Nephron (organoid): ENCODE results near the gene KCNMB1.

Source experiments
- H3K27ac Mint-ChIP-seq, 3 experiments: 2 replicates each; pipeline ENCODE4 v1.8.0; 2020; ENCODE audit warnings: mixed read lengths in 3 of 3, mild to moderate bottlenecking in 2 of 3, moderate library complexity in 1 of 3
- H3K27me3 Mint-ChIP-seq: 2 replicates; pipeline ENCODE4 v1.8.0; 2021; ENCODE audit warnings: low read depth, mild to moderate bottlenecking, moderate library complexity, mixed read lengths
- H3K36me3 Mint-ChIP-seq: 2 replicates; pipeline ENCODE4 v1.8.0; 2020; ENCODE audit warnings: low read depth, mixed read lengths
- H3K4me1 Mint-ChIP-seq: 2 replicates; pipeline ENCODE4 v1.8.0; 2020; ENCODE audit warnings: mixed read lengths
- H3K4me3 Mint-ChIP-seq, 3 experiments: 2 replicates each; pipeline ENCODE4 v1.8.0; 2020; ENCODE audit warnings: mild to moderate bottlenecking in 3 of 3, mixed read lengths in 3 of 3, moderate library complexity in 2 of 3
- H3K9me3 Mint-ChIP-seq: 2 replicates; pipeline ENCODE4 v1.8.0; 2020; ENCODE audit warnings: mixed read lengths
- CTCF ChIP-seq, 3 experiments: fragments of 200-600 bp; sonication (generic); IDR thresholded peaks; one replicate each; pipeline ENCODE4 v1.5.0; 2021; ENCODE audit warnings: antibody characterized with exemption in 3 of 3; ENCODE audit not compliant: unreplicated experiment in 3 of 3

Gene KCNMB1

GRCh38 chr5:170420806-170421412, 31.7 kb upstream of the KCNMB1 start:
- Mint-ChIP-seq H3K4me3 (no peak overlapping the region), H3K9me3 (no peaks in the 10 kb centered on the region), H3K27me3 (peaks cover 6% of the 10 kb centered on the region)

GRCh38 chr5:170419643-170420042, 30.5 kb upstream of the KCNMB1 start:
- H3K36me3 Mint-ChIP-seq: no peaks in the 10 kb centered on the region
- H3K4me1 Mint-ChIP-seq: peaks cover 46% of the 10 kb centered on the region
- no peaks in the 10 kb centered on the region for H3K9me3 Mint-ChIP-seq
- peak overlapping the region in 2 of 3 experiments; percentile 47 to 48 for H3K27ac Mint-ChIP-seq
- TF ChIP-seq CTCF (IDR thresholded peaks at IDR 0.05; ENCODE audit: unreplicated experiment in 3 of 3): no peak
- peaks cover 5% of the 10 kb centered on the region for H3K27me3 Mint-ChIP-seq
- no peak overlapping the region for H3K4me3 Mint-ChIP-seq

More at GRCh38 chr5:170420806-170421412, 31.7 kb upstream of the KCNMB1 start:
- TF ChIP-seq CTCF (IDR thresholded peaks at IDR 0.05; ENCODE audit: unreplicated experiment in 3 of 3): peak; percentile 69 to 73 (median 72)
- Mint-ChIP-seq H3K4me1 (peaks cover 52% of the 10 kb centered on the region), H3K36me3 (no peaks in the 10 kb centered on the region), H3K27ac (peak overlapping the region in 2 of 3 experiments; percentile 18 to 33)

GRCh38 chr5:170418736-170419135, 29.6 kb upstream of the KCNMB1 start:
- Mint-ChIP-seq H3K4me3 (no peak overlapping the region), H3K27me3 (peaks cover 3% of the 10 kb centered on the region), H3K27ac (peak overlapping the region in 2 of 3 experiments; percentile 5 to 6), H3K9me3 (no peaks in the 10 kb centered on the region), H3K36me3 (no peaks in the 10 kb centered on the region), H3K4me1 (peaks cover 44% of the 10 kb centered on the region)
- no peak for TF ChIP-seq CTCF (IDR thresholded peaks at IDR 0.05; ENCODE audit: unreplicated experiment in 3 of 3)

- peaks cover 24% of the 10 kb centered on the region for H3K4me1 Mint-ChIP-seq
- peaks cover 3% of the 10 kb centered on the region for H3K27me3 Mint-ChIP-seq
- H3K9me3 Mint-ChIP-seq: no peaks in the 10 kb centered on the region
- TF ChIP-seq CTCF (IDR thresholded peaks at IDR 0.05; ENCODE audit: unreplicated experiment in 3 of 3): no peak
- no peaks in the 10 kb centered on the region for H3K36me3 Mint-ChIP-seq
- no peak overlapping the region for H3K27ac Mint-ChIP-seq
- H3K4me3 Mint-ChIP-seq: no peak overlapping the region
Observed at GRCh38 chr5:170416526-170416925, 27.4 kb upstream of the KCNMB1 start.

GRCh38 chr5:170414786-170415185, 25.6 kb upstream of the KCNMB1 start:
- H3K27me3 Mint-ChIP-seq: peaks cover 3% of the 10 kb centered on the region
- H3K9me3 Mint-ChIP-seq: no peaks in the 10 kb centered on the region
- H3K27ac Mint-ChIP-seq: no peak overlapping the region
- H3K36me3 Mint-ChIP-seq: no peaks in the 10 kb centered on the region
- H3K4me3 Mint-ChIP-seq: no peak overlapping the region
- peaks cover 12% of the 10 kb centered on the region for H3K4me1 Mint-ChIP-seq
- TF ChIP-seq CTCF (IDR thresholded peaks at IDR 0.05; ENCODE audit: unreplicated experiment in 3 of 3): no peak

GRCh38 chr5:170413897-170414296, 24.7 kb upstream of the KCNMB1 start:
- Mint-ChIP-seq H3K4me1 (peaks cover 3% of the 10 kb centered on the region), H3K27ac (no peak overlapping the region)

More at GRCh38 chr5:170413897-170414296, 24.7 kb upstream of the KCNMB1 start:
- H3K4me3 Mint-ChIP-seq: no peak overlapping the region
- TF ChIP-seq CTCF (IDR thresholded peaks at IDR 0.05; ENCODE audit: unreplicated experiment in 3 of 3): no peak
- peaks cover 4% of the 10 kb centered on the region for H3K27me3 Mint-ChIP-seq
- no peaks in the 10 kb centered on the region for H3K36me3 Mint-ChIP-seq
- H3K9me3 Mint-ChIP-seq: no peaks in the 10 kb centered on the region
